Prostate gland (tissue), 2 donors: Measurements from ENCODE around the gene HTR6. TPM values are rescaled to one million over a fixed set of nuclear protein-coding genes. Genes with fewer than 3 reads are reported as not detected.

ENCODE experiments used
- DNase-seq: peaks from one replicate; pipeline ENCODE4 v3.0.0-alpha.2; 2019; ENCODE audit warnings: low spot score
- H3K27ac ChIP-seq, 2 donors: fragments of 200-600 bp; sonication (generic); 2 replicates each; pipeline ENCODE4 v1.5.1; 2017 to 2019
- H3K27me3 ChIP-seq: fragments of 200-600 bp; sonication (generic); replicated peaks from 2 replicates; pipeline ENCODE4 v1.5.1; 2019; ENCODE audit not compliant: insufficient read depth
- H3K36me3 ChIP-seq, 2 donors: fragments of 200-600 bp; sonication (generic); 1 replicate in 1 of 2; 2 replicates in 1 of 2; pipeline versions ENCODE4 v1.5.1 to v1.8.1; 2017 to 2019
- H3K4me1 ChIP-seq: fragments of 200-600 bp; sonication (generic); replicated peaks from 2 replicates; pipeline ENCODE4 v1.5.1; 2019
- H3K4me3 ChIP-seq, 2 donors: fragments of 200-600 bp; sonication (generic); 2 replicates each; pipeline ENCODE4 v1.5.1; 2017 to 2019
- H3K9me3 ChIP-seq: fragments of 200-600 bp; sonication (generic); 2 replicates; pipeline ENCODE4 v1.5.1; 2017
- POLR2A ChIP-seq: fragments of 450-650 bp; IDR thresholded peaks from one replicate; pipeline ENCODE4 v1.6.1; 2016; ENCODE audit warnings: antibody characterized with exemption, mild to moderate bottlenecking
- POLR2AphosphoS5 ChIP-seq: sonication (generic); formaldehyde crosslinking; IDR thresholded peaks from one replicate; pipeline ENCODE4 v1.6.1; 2017; ENCODE audit warnings: antibody characterized with exemption
- WGBS: methylation state at CpG from one replicate; pipeline ENCODE4 v1.1.5; 2018; 5-methylcytosine and 5-hydroxymethylcytosine counted together
- intact Hi-C: fragments of 100-400 bp; cut with DNase I; formaldehyde crosslinking; loops from one replicate; pipeline ENCODE4 v1.14.2; 2022
- total RNA-seq, 2 donors: library from RNA; depleted of rRNA; stranded (reverse); fragments of >200 nt; gene quantifications; one replicate each; pipeline ENCODE4 v1.1.0, GENCODE V29; 2016
- TF ChIP-seq, protein P1 (sequence below), 4 experiments: fragments of 200-600 bp in 2 of 4; fragments of 450-650 bp in 2 of 4; sonication (generic) in 2 of 4; IDR thresholded peaks; 1 replicate in 3 of 4; 2 replicates in 1 of 4; pipeline ENCODE4 v1.5.1; 2016 to 2019; ENCODE audit warnings: antibody characterized with exemption in 4 of 4, mild to moderate bottlenecking in 2 of 4, moderate library complexity in 2 of 4

The HTR6 gene
- total RNA-seq, 2 donors from 2014 or later = not detected

- Histone ChIP-seq H3K27me3 (no peaks in the 10 kb centered on the region), H3K9me3 (no peaks in the 10 kb centered on the region), H3K4me1 (no peaks in the 10 kb centered on the region), H3K4me3 (no peak overlapping the region), H3K36me3 (no peaks in the 10 kb centered on the region), H3K27ac (no peak overlapping the region)
- no peak for TF ChIP-seq POLR2A
- TF ChIP-seq, protein P1, sequence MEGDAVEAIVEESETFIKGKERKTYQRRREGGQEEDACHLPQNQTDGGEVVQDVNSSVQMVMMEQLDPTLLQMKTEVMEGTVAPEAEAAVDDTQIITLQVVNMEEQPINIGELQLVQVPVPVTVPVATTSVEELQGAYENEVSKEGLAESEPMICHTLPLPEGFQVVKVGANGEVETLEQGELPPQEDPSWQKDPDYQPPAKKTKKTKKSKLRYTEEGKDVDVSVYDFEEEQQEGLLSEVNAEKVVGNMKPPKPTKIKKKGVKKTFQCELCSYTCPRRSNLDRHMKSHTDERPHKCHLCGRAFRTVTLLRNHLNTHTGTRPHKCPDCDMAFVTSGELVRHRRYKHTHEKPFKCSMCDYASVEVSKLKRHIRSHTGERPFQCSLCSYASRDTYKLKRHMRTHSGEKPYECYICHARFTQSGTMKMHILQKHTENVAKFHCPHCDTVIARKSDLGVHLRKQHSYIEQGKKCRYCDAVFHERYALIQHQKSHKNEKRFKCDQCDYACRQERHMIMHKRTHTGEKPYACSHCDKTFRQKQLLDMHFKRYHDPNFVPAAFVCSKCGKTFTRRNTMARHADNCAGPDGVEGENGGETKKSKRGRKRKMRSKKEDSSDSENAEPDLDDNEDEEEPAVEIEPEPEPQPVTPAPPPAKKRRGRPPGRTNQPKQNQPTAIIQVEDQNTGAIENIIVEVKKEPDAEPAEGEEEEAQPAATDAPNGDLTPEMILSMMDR (IDR thresholded peaks at IDR 0.05) = no peak
- TF ChIP-seq POLR2AphosphoS5 = no peak
- DNase-seq = no peak
- WGBS = 84% methylated on average over 5 of the region's 8 CpGs
- intact Hi-C loops = no loop called here
These were observed 18.7 kb downstream of the HTR6 start for GRCh38 chr1:19683351-19683750.

DNA sequence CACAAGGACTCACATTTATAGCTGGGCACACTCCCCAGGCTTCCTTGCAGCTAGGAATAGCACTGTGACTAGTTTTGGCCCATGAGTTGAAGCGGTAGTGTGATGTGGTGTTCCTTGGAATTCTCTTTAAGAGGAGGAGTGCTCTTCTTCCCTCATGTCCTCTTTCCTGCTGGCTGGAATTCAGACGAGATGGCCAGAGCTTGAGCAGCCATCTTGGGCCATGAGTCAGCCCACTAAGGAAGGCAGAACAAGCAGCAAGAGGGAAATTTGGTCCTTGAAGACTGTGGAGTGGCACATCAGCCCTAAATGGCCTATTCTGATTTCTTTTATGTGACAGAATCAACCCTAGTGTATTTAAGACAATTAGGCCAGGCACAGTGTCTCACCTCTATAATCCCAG, 20.0 kb downstream of the HTR6 start:
- Histone ChIP-seq H3K27me3 (no peaks in the 10 kb centered on the region), H3K36me3 (no peaks in the 10 kb centered on the region), H3K9me3 (no peaks in the 10 kb centered on the region), H3K4me3 (no peak overlapping the region), H3K27ac (no peak overlapping the region), H3K4me1 (no peaks in the 10 kb centered on the region)
- intact Hi-C loops = no loop called here
- no peak for DNase-seq
- WGBS = 93% methylated on average over 2 of the region's 2 CpGs
- TF ChIP-seq, protein P1 (IDR thresholded peaks at IDR 0.05) = no peak
- no peak for TF ChIP-seq POLR2A
- TF ChIP-seq POLR2AphosphoS5 = no peak

GRCh38 chr1:19685994-19686393, 21.3 kb downstream of the HTR6 start:
- H3K9me3 ChIP-seq = no peaks in the 10 kb centered on the region
- H3K36me3 ChIP-seq = no peaks in the 10 kb centered on the region
- no peaks in the 10 kb centered on the region for H3K27me3 ChIP-seq
- TF ChIP-seq, protein P1 (IDR thresholded peaks at IDR 0.05) = no peak
- TF ChIP-seq POLR2A = no peak
- no peak for TF ChIP-seq POLR2AphosphoS5
- DNase-seq = no peak
- H3K27ac ChIP-seq = no peak overlapping the region
- intact Hi-C loops = no loop called here
- H3K4me1 ChIP-seq = no peaks in the 10 kb centered on the region
- H3K4me3 ChIP-seq = no peak overlapping the region
- WGBS = 80% methylated on average over 9 of the region's 9 CpGs

- DNase-seq = no peak
- no peaks in the 10 kb centered on the region for H3K36me3 ChIP-seq
- no peak overlapping the region for H3K4me3 ChIP-seq
- H3K9me3 ChIP-seq = no peaks in the 10 kb centered on the region
- WGBS = 94% methylated on average over 1 of the region's 1 CpG
- H3K27ac ChIP-seq = no peak overlapping the region
- TF ChIP-seq, protein P1 (IDR thresholded peaks at IDR 0.05) = no peak
- TF ChIP-seq POLR2A (no peak), POLR2AphosphoS5 (no peak)
- intact Hi-C loops = no loop called here
- H3K27me3 ChIP-seq = no peaks in the 10 kb centered on the region
- H3K4me1 ChIP-seq = no peaks in the 10 kb centered on the region
These were observed 22.7 kb downstream of the HTR6 start for GRCh38 chr1:19687414-19687813.

- no peak for DNase-seq
- H3K9me3 ChIP-seq = no peaks in the 10 kb centered on the region
- no peaks in the 10 kb centered on the region for H3K4me1 ChIP-seq
- TF ChIP-seq, protein P1 (IDR thresholded peaks at IDR 0.05) = no peak
- intact Hi-C loops = no loop called here
- 84% methylated on average over 19 of the region's 19 CpGs for WGBS
- no peaks in the 10 kb centered on the region for H3K36me3 ChIP-seq
- H3K27me3 ChIP-seq = no peaks in the 10 kb centered on the region
- H3K4me3 ChIP-seq = no peak overlapping the region
- no peak overlapping the region for H3K27ac ChIP-seq
These were observed 23.6 kb downstream of the HTR6 start for GRCh38 chr1:19688041-19688842.
